Fibroblast of lung (primary cell): ENCODE results near the gene PHETA1. TPM values are rescaled to one million over a fixed set of nuclear protein-coding genes. Genes with fewer than 3 reads are reported as not detected.

Experiments used
- DNase-seq, 2 donors: peaks; one replicate each; pipeline versions ENCODE4 v3.0.0 to v3.0.0-alpha.2; 2010; ENCODE audit warnings: low read depth in 2 of 2
- H2AFZ ChIP-seq: 2 replicates; pipeline ENCODE4 v1.5.1; 2012; ENCODE audit warnings: low read length, control low read depth, inconsistent platforms
- H3K27ac ChIP-seq: 2 replicates; pipeline ENCODE4 v1.5.1; 2011; ENCODE audit warnings: low read length, control low read depth; ENCODE audit not compliant: insufficient read depth
- H3K27me3 ChIP-seq: 2 replicates; pipeline ENCODE4 v1.5.1; 2011; ENCODE audit warnings: mild to moderate bottlenecking, low read length; ENCODE audit not compliant: control insufficient read depth, insufficient read depth
- H3K36me3 ChIP-seq: 2 replicates; pipeline ENCODE4 v1.5.1; 2011; ENCODE audit warnings: low read length; ENCODE audit not compliant: control insufficient read depth, insufficient read depth
- H3K4me1 ChIP-seq: 2 replicates; pipeline ENCODE4 v1.5.1; 2011; ENCODE audit warnings: low read length; ENCODE audit not compliant: control insufficient read depth, insufficient read depth; ENCODE audit errors: extremely low read depth
- H3K4me2 ChIP-seq: 2 replicates; pipeline ENCODE4 v1.5.1; 2011; ENCODE audit warnings: low read length, control low read depth; ENCODE audit not compliant: insufficient read depth; ENCODE audit errors: extremely low read depth
- H3K4me3 ChIP-seq, 4 experiments: fragments of 200-600 bp in 1 of 4; sonication (generic) in 1 of 4; replicated peaks in 1 of 4; 2 replicates each; pipeline ENCODE4 v1.5.1; 2011 to 2016; ENCODE audit warnings: low read length in 4 of 4, low read depth in 3 of 4, mild to moderate bottlenecking in 3 of 4, control low read depth in 2 of 4, inconsistent platforms in 1 of 4, mixed read lengths in 1 of 4; ENCODE audit not compliant: insufficient read depth in 1 of 4; ENCODE audit errors: control extremely low read depth in 1 of 4
- H3K79me2 ChIP-seq: 2 replicates; pipeline ENCODE4 v1.5.1; 2012; ENCODE audit warnings: mild to moderate bottlenecking, low read length, inconsistent platforms; ENCODE audit not compliant: control insufficient read depth, insufficient read depth
- H3K9ac ChIP-seq: 2 replicates; pipeline ENCODE4 v1.5.1; 2011; ENCODE audit warnings: mild to moderate bottlenecking, low read length, control low read depth; ENCODE audit not compliant: insufficient read depth
- H3K9me3 ChIP-seq: 2 replicates; pipeline ENCODE4 v1.5.1; 2012; ENCODE audit warnings: low read depth, low read length; ENCODE audit not compliant: control insufficient read depth, insufficient read depth
- H4K20me1 ChIP-seq: 2 replicates; pipeline ENCODE4 v1.5.1; 2011; ENCODE audit warnings: low read length; ENCODE audit not compliant: control insufficient read depth, insufficient read depth; ENCODE audit errors: extremely low read depth
- EZH2 ChIP-seq: IDR thresholded peaks from 2 replicates; pipeline ENCODE4 v1.5.1; 2012; ENCODE audit warnings: low read length, control low read depth, mild to moderate bottlenecking; ENCODE audit errors: missing control alignments
- polyA plus RNA-seq, 2 donors: library from polyadenylated mRNA; depleted of rRNA in 1 of 2; stranded (reverse) in 1 of 2; unstranded in 1 of 2; fragments of >200 nt; gene quantifications; 2 replicates each; pipeline ENCODE4 v1.2.1, GENCODE V29; 2011 to 2012; ENCODE audit warnings: missing spikeins in 1 of 2
- total RNA-seq: library from RNA; depleted of rRNA; stranded (reverse); fragments of >200 nt; gene quantifications from 2 replicates; pipeline ENCODE4 v1.2.1, GENCODE V29; 2014
- TF ChIP-seq, protein P1 (sequence below), 2 donors: IDR thresholded peaks in 1 of 2; conservative IDR thresholded peaks in 1 of 2; 1 replicate in 1 of 2; 2 replicates in 1 of 2; pipeline ENCODE4 v1.5.1; 2011 to 2012; ENCODE audit warnings: low read length in 2 of 2, control low read depth in 1 of 2, inconsistent platforms in 1 of 2, low read depth in 1 of 2, mild to moderate bottlenecking in 1 of 2

The PHETA1 gene
- total and polyA plus RNA-seq, 2 donors (not counting 1 experiment from before 2014, with no cell fraction given) = 2.6 to 3.8 TPM

GRCh38 chr12:111386885-111387284 lies 18.0 kb upstream of the PHETA1 start:
- Histone ChIP-seq H4K20me1 (no peaks in the 10 kb centered on the region), H3K27ac (no peak overlapping the region), H3K36me3 (no peaks in the 10 kb centered on the region), H3K9me3 (no peaks in the 10 kb centered on the region), H3K27me3 (peaks cover 2% of the 10 kb centered on the region), H3K4me2 (no peak overlapping the region), H3K9ac (no peak overlapping the region), H3K4me3 (no peak overlapping the region), H3K4me1 (no peaks in the 10 kb centered on the region), H2AFZ (no peak overlapping the region), H3K79me2 (no peaks in the 10 kb centered on the region)
- TF ChIP-seq, protein P1, sequence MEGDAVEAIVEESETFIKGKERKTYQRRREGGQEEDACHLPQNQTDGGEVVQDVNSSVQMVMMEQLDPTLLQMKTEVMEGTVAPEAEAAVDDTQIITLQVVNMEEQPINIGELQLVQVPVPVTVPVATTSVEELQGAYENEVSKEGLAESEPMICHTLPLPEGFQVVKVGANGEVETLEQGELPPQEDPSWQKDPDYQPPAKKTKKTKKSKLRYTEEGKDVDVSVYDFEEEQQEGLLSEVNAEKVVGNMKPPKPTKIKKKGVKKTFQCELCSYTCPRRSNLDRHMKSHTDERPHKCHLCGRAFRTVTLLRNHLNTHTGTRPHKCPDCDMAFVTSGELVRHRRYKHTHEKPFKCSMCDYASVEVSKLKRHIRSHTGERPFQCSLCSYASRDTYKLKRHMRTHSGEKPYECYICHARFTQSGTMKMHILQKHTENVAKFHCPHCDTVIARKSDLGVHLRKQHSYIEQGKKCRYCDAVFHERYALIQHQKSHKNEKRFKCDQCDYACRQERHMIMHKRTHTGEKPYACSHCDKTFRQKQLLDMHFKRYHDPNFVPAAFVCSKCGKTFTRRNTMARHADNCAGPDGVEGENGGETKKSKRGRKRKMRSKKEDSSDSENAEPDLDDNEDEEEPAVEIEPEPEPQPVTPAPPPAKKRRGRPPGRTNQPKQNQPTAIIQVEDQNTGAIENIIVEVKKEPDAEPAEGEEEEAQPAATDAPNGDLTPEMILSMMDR (conservative IDR thresholded peaks at IDR 0.05 in 1 of 2, IDR thresholded peaks at IDR 0.05 in 1 of 2; ENCODE audit: low read depth in 1 of 2, low read length in 2 of 2) = no peak
- no peak for TF ChIP-seq EZH2
- no peak for DNase-seq

DNA sequence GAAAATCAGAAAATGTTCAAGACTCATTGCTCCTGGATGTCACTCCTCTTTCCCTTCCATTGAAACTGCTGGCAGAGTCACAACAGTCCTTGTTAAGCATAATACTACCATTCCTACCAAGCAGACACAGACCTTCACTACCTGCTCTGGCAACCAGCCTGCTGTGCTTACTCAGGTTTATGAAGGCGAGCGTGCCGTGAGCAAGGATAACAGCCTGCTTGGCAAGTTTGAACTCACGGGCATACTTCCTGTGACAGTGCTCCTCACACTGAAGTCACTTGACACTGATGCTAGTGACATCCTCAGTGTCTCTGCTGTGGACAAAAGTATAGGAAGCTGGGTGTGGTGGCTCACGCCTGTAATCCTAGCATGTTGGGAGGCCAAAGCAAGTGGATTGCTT lies 15.7 kb upstream of the PHETA1 start:
- Histone ChIP-seq H4K20me1 (no peaks in the 10 kb centered on the region), H3K4me1 (no peaks in the 10 kb centered on the region), H3K36me3 (no peaks in the 10 kb centered on the region), H3K27me3 (peaks cover 10% of the 10 kb centered on the region), H2AFZ (no peak overlapping the region), H3K79me2 (no peaks in the 10 kb centered on the region), H3K4me3 (no peak overlapping the region), H3K27ac (no peak overlapping the region), H3K9ac (no peak overlapping the region), H3K9me3 (no peaks in the 10 kb centered on the region), H3K4me2 (no peak overlapping the region)
- no peak for TF ChIP-seq EZH2
- TF ChIP-seq, protein P1 (conservative IDR thresholded peaks at IDR 0.05 in 1 of 2, IDR thresholded peaks at IDR 0.05 in 1 of 2; ENCODE audit: low read depth in 1 of 2, low read length in 2 of 2) = no peak
- DNase-seq = no peak

DNA sequence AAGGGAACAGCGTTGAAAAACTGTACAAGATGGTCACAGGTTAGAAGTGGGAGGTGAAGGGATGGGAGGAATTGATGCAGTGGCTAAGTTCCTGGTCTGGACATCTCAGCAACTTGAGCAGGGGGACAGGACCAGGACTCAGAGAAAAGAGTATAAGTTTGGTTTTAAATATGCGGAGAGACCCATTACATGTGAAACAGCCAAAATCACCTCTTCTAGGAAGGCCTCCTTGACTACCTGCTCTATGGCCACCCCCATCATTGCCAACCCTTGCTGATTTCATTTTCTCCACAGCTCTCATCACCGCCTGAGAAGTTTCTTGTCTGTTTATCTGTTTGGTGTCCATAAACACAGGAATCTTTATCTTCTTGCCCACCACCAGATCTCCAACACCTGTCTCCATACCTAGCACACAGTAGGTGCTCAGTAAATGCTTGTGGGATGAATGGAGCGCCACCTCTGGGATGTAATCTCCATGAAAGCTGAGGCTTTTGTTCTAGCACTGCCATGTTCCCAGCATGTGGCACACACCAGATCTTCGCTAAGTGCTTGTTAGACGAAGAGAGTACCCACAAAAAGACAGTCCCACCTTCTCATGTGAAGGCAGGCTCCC lies 11.2 kb upstream of the PHETA1 start:
- no peaks in the 10 kb centered on the region for H3K79me2 ChIP-seq
- no peak overlapping the region for H3K4me2 ChIP-seq
- no peak for DNase-seq
- no peak overlapping the region for H3K9ac ChIP-seq
- H3K27me3 ChIP-seq = peaks cover 7% of the 10 kb centered on the region
- no peak overlapping the region for H3K4me3 ChIP-seq
- H3K4me1 ChIP-seq = no peaks in the 10 kb centered on the region
- no peak overlapping the region for H3K27ac ChIP-seq
- H2AFZ ChIP-seq = no peak overlapping the region
- H3K9me3 ChIP-seq = no peaks in the 10 kb centered on the region
- TF ChIP-seq, protein P1 (conservative IDR thresholded peaks at IDR 0.05 in 1 of 2, IDR thresholded peaks at IDR 0.05 in 1 of 2; ENCODE audit: low read depth in 1 of 2, low read length in 2 of 2) = no peak
- no peak for TF ChIP-seq EZH2
- H4K20me1 ChIP-seq = no peaks in the 10 kb centered on the region
- no peaks in the 10 kb centered on the region for H3K36me3 ChIP-seq
